ENCODE measurements around the gene RDH12.

The RDH12 gene

GRCh38 chr14:67746927-67747326 lies 45.2 kb downstream of the RDH12 start:
- H3K4me3 Mint-ChIP-seq = no peak overlapping the region
- no peak overlapping the region for H3K27ac Mint-ChIP-seq
- H3K27me3 Mint-ChIP-seq (ENCODE audit: low read depth) = no peaks in the 10 kb centered on the region
- peaks cover 1% of the 10 kb centered on the region for H3K4me1 Mint-ChIP-seq (ENCODE audit: low read depth)
- peaks cover 14% of the 10 kb centered on the region for H3K36me3 Mint-ChIP-seq (ENCODE audit: low read depth)
- no peaks in the 10 kb centered on the region for H3K9me3 Mint-ChIP-seq
- peak; percentile 7 for DNase-seq (ENCODE audit: low spot score)

- Mint-ChIP-seq H3K27me3 (ENCODE audit: low read depth) (no peaks in the 10 kb centered on the region), H3K27ac (no peak overlapping the region), H3K4me1 (ENCODE audit: low read depth) (peaks cover 1% of the 10 kb centered on the region), H3K4me3 (no peak overlapping the region), H3K36me3 (ENCODE audit: low read depth) (peaks cover 19% of the 10 kb centered on the region), H3K9me3 (no peaks in the 10 kb centered on the region)
- DNase-seq (ENCODE audit: low spot score) = no peak
Observed at GRCh38 chr14:67748312-67748711, 46.6 kb downstream of the RDH12 start.

GRCh38 chr14:67749341-67750084 lies 47.8 kb downstream of the RDH12 start:
- Mint-ChIP-seq H3K4me3 (no peak overlapping the region), H3K27me3 (ENCODE audit: low read depth) (no peaks in the 10 kb centered on the region), H3K9me3 (no peaks in the 10 kb centered on the region), H3K36me3 (ENCODE audit: low read depth) (peaks cover 19% of the 10 kb centered on the region), H3K27ac (no peak overlapping the region), H3K4me1 (ENCODE audit: low read depth) (peaks cover 1% of the 10 kb centered on the region)
- no peak for DNase-seq (ENCODE audit: low spot score)

- no peak overlapping the region for H3K4me3 Mint-ChIP-seq
- DNase-seq (ENCODE audit: low spot score) = no peak
- peaks cover 20% of the 10 kb centered on the region for H3K36me3 Mint-ChIP-seq (ENCODE audit: low read depth)
- H3K4me1 Mint-ChIP-seq (ENCODE audit: low read depth) = no peaks in the 10 kb centered on the region
- no peaks in the 10 kb centered on the region for H3K27me3 Mint-ChIP-seq (ENCODE audit: low read depth)
- no peak overlapping the region for H3K27ac Mint-ChIP-seq
- H3K9me3 Mint-ChIP-seq = no peaks in the 10 kb centered on the region
Observed at GRCh38 chr14:67756496-67756895, 54.8 kb downstream of the RDH12 start.

- peaks cover 16% of the 10 kb centered on the region for H3K36me3 Mint-ChIP-seq (ENCODE audit: low read depth)
Observed at GRCh38 chr14:67757175-67757574, 55.5 kb downstream of the RDH12 start.

GRCh38 chr14:67759916-67760315 lies 58.2 kb downstream of the RDH12 start:
- Mint-ChIP-seq H3K4me1 (ENCODE audit: low read depth) (no peaks in the 10 kb centered on the region), H3K27ac (no peak overlapping the region), H3K4me3 (no peak overlapping the region), H3K9me3 (no peaks in the 10 kb centered on the region), H3K36me3 (ENCODE audit: low read depth) (peaks cover 20% of the 10 kb centered on the region), H3K27me3 (ENCODE audit: low read depth) (no peaks in the 10 kb centered on the region)
- DNase-seq (ENCODE audit: low spot score) = no peak

More at GRCh38 chr14:67757175-67757574, 55.5 kb downstream of the RDH12 start:
- Mint-ChIP-seq H3K9me3 (no peaks in the 10 kb centered on the region), H3K4me1 (ENCODE audit: low read depth) (no peaks in the 10 kb centered on the region), H3K27ac (no peak overlapping the region), H3K27me3 (ENCODE audit: low read depth) (no peaks in the 10 kb centered on the region), H3K4me3 (no peak overlapping the region)
- DNase-seq (ENCODE audit: low spot score) = no peak

- Mint-ChIP-seq H3K36me3 (ENCODE audit: low read depth) (peaks cover 21% of the 10 kb centered on the region), H3K27me3 (ENCODE audit: low read depth) (no peaks in the 10 kb centered on the region), H3K9me3 (no peaks in the 10 kb centered on the region), H3K4me1 (ENCODE audit: low read depth) (no peaks in the 10 kb centered on the region), H3K4me3 (no peak overlapping the region), H3K27ac (no peak overlapping the region)
- no peak for DNase-seq (ENCODE audit: low spot score)
Observed at GRCh38 chr14:67762051-67762450, 60.4 kb downstream of the RDH12 start.

GRCh38 chr14:67763158-67763822 lies 61.6 kb downstream of the RDH12 start:
- no peak overlapping the region for H3K27ac Mint-ChIP-seq

GRCh38 chr14:67764496-67764895 lies 62.8 kb downstream of the RDH12 start:
- no peak overlapping the region for H3K27ac Mint-ChIP-seq
- peaks cover 28% of the 10 kb centered on the region for H3K36me3 Mint-ChIP-seq (ENCODE audit: low read depth)
- H3K27me3 Mint-ChIP-seq (ENCODE audit: low read depth) = no peaks in the 10 kb centered on the region
- no peak for DNase-seq (ENCODE audit: low spot score)
- no peaks in the 10 kb centered on the region for H3K9me3 Mint-ChIP-seq
- H3K4me3 Mint-ChIP-seq = no peak overlapping the region
- no peaks in the 10 kb centered on the region for H3K4me1 Mint-ChIP-seq (ENCODE audit: low read depth)

More at GRCh38 chr14:67763158-67763822, 61.6 kb downstream of the RDH12 start:
- Mint-ChIP-seq H3K4me3 (no peak overlapping the region), H3K4me1 (ENCODE audit: low read depth) (no peaks in the 10 kb centered on the region), H3K36me3 (ENCODE audit: low read depth) (peaks cover 22% of the 10 kb centered on the region), H3K27me3 (ENCODE audit: low read depth) (no peaks in the 10 kb centered on the region), H3K9me3 (no peaks in the 10 kb centered on the region)
- DNase-seq (ENCODE audit: low spot score) = no peak

- peaks cover 31% of the 10 kb centered on the region for H3K36me3 Mint-ChIP-seq (ENCODE audit: low read depth)
- H3K27ac Mint-ChIP-seq = no peak overlapping the region
Observed at GRCh38 chr14:67765192-67765834, 63.6 kb downstream of the RDH12 start.

GRCh38 chr14:67766035-67766680 lies 64.5 kb downstream of the RDH12 start:
- no peak overlapping the region for H3K4me3 Mint-ChIP-seq
- peaks cover 31% of the 10 kb centered on the region for H3K36me3 Mint-ChIP-seq (ENCODE audit: low read depth)
- H3K9me3 Mint-ChIP-seq = no peaks in the 10 kb centered on the region

More at GRCh38 chr14:67765192-67765834, 63.6 kb downstream of the RDH12 start:
- H3K4me1 Mint-ChIP-seq (ENCODE audit: low read depth) = no peaks in the 10 kb centered on the region
- no peak overlapping the region for H3K4me3 Mint-ChIP-seq
- no peak for DNase-seq (ENCODE audit: low spot score)
- H3K9me3 Mint-ChIP-seq = no peaks in the 10 kb centered on the region
- no peaks in the 10 kb centered on the region for H3K27me3 Mint-ChIP-seq (ENCODE audit: low read depth)

GRCh38 chr14:67768219-67768618 lies 66.5 kb downstream of the RDH12 start:
- Mint-ChIP-seq H3K4me3 (no peak overlapping the region), H3K4me1 (ENCODE audit: low read depth) (no peaks in the 10 kb centered on the region), H3K36me3 (ENCODE audit: low read depth) (peaks cover 43% of the 10 kb centered on the region), H3K27ac (no peak overlapping the region), H3K27me3 (ENCODE audit: low read depth) (no peaks in the 10 kb centered on the region), H3K9me3 (no peaks in the 10 kb centered on the region)
- no peak for DNase-seq (ENCODE audit: low spot score)

More at GRCh38 chr14:67766035-67766680, 64.5 kb downstream of the RDH12 start:
- no peak for DNase-seq (ENCODE audit: low spot score)
- H3K4me1 Mint-ChIP-seq (ENCODE audit: low read depth) = no peaks in the 10 kb centered on the region
- H3K27ac Mint-ChIP-seq = no peak overlapping the region
- no peaks in the 10 kb centered on the region for H3K27me3 Mint-ChIP-seq (ENCODE audit: low read depth)

GRCh38 chr14:67773844-67774377 lies 72.2 kb downstream of the RDH12 start:
- Mint-ChIP-seq H3K9me3 (no peaks in the 10 kb centered on the region), H3K4me1 (ENCODE audit: low read depth) (no peaks in the 10 kb centered on the region), H3K36me3 (ENCODE audit: low read depth) (peaks cover 45% of the 10 kb centered on the region), H3K27me3 (ENCODE audit: low read depth) (no peaks in the 10 kb centered on the region), H3K27ac (no peak overlapping the region), H3K4me3 (no peak overlapping the region)
- DNase-seq (ENCODE audit: low spot score) = no peak
